GM12875 (cell line): Measurements from ENCODE around the gene ATP6V1F.

ENCODE experiments used
- H3K4me3 ChIP-seq: one replicate; pipeline ENCODE4 v1.5.1; 2011; ENCODE audit warnings: low read depth, low read length, control low read depth
- CTCF ChIP-seq: IDR thresholded peaks from 2 replicates; pipeline ENCODE4 v1.5.1; 2011; ENCODE audit warnings: low read depth, mild to moderate bottlenecking, control low read depth, inconsistent platforms, low read length, moderate library complexity, borderline replicate concordance; ENCODE audit not compliant: insufficient read depth

The ATP6V1F gene

GRCh38 chr7:128881458-128882125 lies 18.9 kb downstream of the ATP6V1F start:
- TF ChIP-seq CTCF = no peak
- H3K4me3 ChIP-seq = no peak overlapping the region

- no peak for TF ChIP-seq CTCF
- no peak overlapping the region for H3K4me3 ChIP-seq
Measured at GRCh38 chr7:128882134-128882533, 19.5 kb downstream of the ATP6V1F start.

GRCh38 chr7:128883622-128884448 lies 21.2 kb downstream of the ATP6V1F start:
- TF ChIP-seq CTCF = peak; percentile 89
- H3K4me3 ChIP-seq = no peak overlapping the region

- no peak for TF ChIP-seq CTCF
- no peak overlapping the region for H3K4me3 ChIP-seq
Measured at GRCh38 chr7:128884561-128885369, 22.1 kb downstream of the ATP6V1F start.

GRCh38 chr7:128885370-128886187 lies 22.9 kb downstream of the ATP6V1F start:
- no peak for TF ChIP-seq CTCF
- no peak overlapping the region for H3K4me3 ChIP-seq

GRCh38 chr7:128886391-128887168 lies 23.9 kb downstream of the ATP6V1F start:
- H3K4me3 ChIP-seq = no peak overlapping the region
- TF ChIP-seq CTCF = no peak
